C4-2B (cell line): ENCODE results near the gene MED13L.
A peak's percentile ranks its signal among the peaks of the same experiment; 100 is the strongest.

Source experiments
- CTCF ChIP-seq: fragments of 450-650 bp; conservative IDR thresholded peaks from 2 replicates; pipeline ENCODE4 v1.5.1; 2017; ENCODE audit warnings: mild to moderate bottlenecking
- ZFX ChIP-seq: fragments of 450-650 bp; IDR thresholded peaks from 2 replicates; pipeline ENCODE4 v1.6.1; 2017

GRCh38 chr12:116009805-116010204 is 267.7 kb downstream of the MED13L start:
- TF ChIP-seq CTCF (peak; percentile 43), ZFX (no peak)
